Measurements from ENCODE around the gene BCL11B. TPM values are rescaled to one million over a fixed set of nuclear protein-coding genes. Genes with fewer than 3 reads are reported as not detected.

Gene BCL11B
- total RNA-seq, 1 donor from 2014 or later, result 1.3 TPM

- H3K4me2 ChIP-seq, result peak overlapping the region; percentile 93
- H4K20me1 ChIP-seq (ENCODE audit: low read depth), result peaks cover 36% of the 10 kb centered on the region
- H3K9me3 ChIP-seq (ENCODE audit: low read depth), result no peaks in the 10 kb centered on the region
- H3F3A ChIP-seq (ENCODE audit: low read depth), result peaks cover 23% of the 10 kb centered on the region
- TF ChIP-seq EZH2phosphoT487 (IDR thresholded peaks at IDR 0.05), result no peak
- no peak for TF ChIP-seq CTCF (IDR thresholded peaks at IDR 0.05)
- TF ChIP-seq EZH2 (IDR thresholded peaks at IDR 0.05), result peak; percentile 14
- H3K4me1 ChIP-seq, result peaks cover 50% of the 10 kb centered on the region
- peaks cover 97% of the 10 kb centered on the region for H3K27me3 ChIP-seq
- no peaks in the 10 kb centered on the region for H3K36me3 Mint-ChIP-seq
- DNase-seq (ENCODE audit: low spot score), result no peak
- no peak overlapping the region for H3K27ac Mint-ChIP-seq
- H3K4me3 Mint-ChIP-seq, result no peak overlapping the region
- no peaks in the 10 kb centered on the region for H3K9me3 Mint-ChIP-seq
- peaks cover 34% of the 10 kb centered on the region for H3K4me1 Mint-ChIP-seq
- H3K79me2 ChIP-seq (ENCODE audit: low read depth), result no peaks in the 10 kb centered on the region
- H3K9ac ChIP-seq, result no peak overlapping the region
- no peak overlapping the region for H3K27ac ChIP-seq
- peaks cover 80% of the 10 kb centered on the region for H3K27me3 Mint-ChIP-seq (ENCODE audit: insufficient read depth, low read depth)
- H3K36me3 ChIP-seq, result no peaks in the 10 kb centered on the region
- H2AFZ ChIP-seq (replicated peaks), result no peak overlapping the region
- no peak overlapping the region for H3K4me3 ChIP-seq
Observed at GRCh38 chr14:99267837-99268781, 3.9 kb downstream of the BCL11B start.

GRCh38 chr14:99267381-99267780 lies 4.6 kb downstream of the BCL11B start:
- Histone ChIP-seq H3K9ac (no peak overlapping the region), H3K79me2 (ENCODE audit: low read depth) (no peaks in the 10 kb centered on the region), H3F3A (ENCODE audit: low read depth) (peaks cover 16% of the 10 kb centered on the region), H3K4me3 (no peak overlapping the region), H3K27me3 (peaks cover 96% of the 10 kb centered on the region), H3K36me3 (no peaks in the 10 kb centered on the region), H3K9me3 (ENCODE audit: low read depth) (no peaks in the 10 kb centered on the region), H3K4me1 (peaks cover 50% of the 10 kb centered on the region), H3K4me2 (no peak overlapping the region), H2AFZ (replicated peaks) (no peak overlapping the region), H3K27ac (no peak overlapping the region), H4K20me1 (ENCODE audit: low read depth) (peaks cover 29% of the 10 kb centered on the region)
- H3K27ac Mint-ChIP-seq, result no peak overlapping the region
- peaks cover 79% of the 10 kb centered on the region for H3K27me3 Mint-ChIP-seq (ENCODE audit: insufficient read depth, low read depth)
- H3K4me3 Mint-ChIP-seq, result no peak overlapping the region
- peaks cover 34% of the 10 kb centered on the region for H3K4me1 Mint-ChIP-seq
- DNase-seq (ENCODE audit: low spot score), result no peak
- TF ChIP-seq CTCF (IDR thresholded peaks at IDR 0.05), result no peak
- no peak for TF ChIP-seq EZH2phosphoT487 (IDR thresholded peaks at IDR 0.05)
- H3K9me3 Mint-ChIP-seq, result no peaks in the 10 kb centered on the region
- H3K36me3 Mint-ChIP-seq, result no peaks in the 10 kb centered on the region

- Histone ChIP-seq H3K4me1 (peaks cover 45% of the 10 kb centered on the region), H3K36me3 (no peaks in the 10 kb centered on the region), H3K9me3 (ENCODE audit: low read depth) (no peaks in the 10 kb centered on the region), H3F3A (ENCODE audit: low read depth) (peaks cover 14% of the 10 kb centered on the region), H4K20me1 (ENCODE audit: low read depth) (peaks cover 20% of the 10 kb centered on the region), H3K79me2 (ENCODE audit: low read depth) (no peaks in the 10 kb centered on the region), H3K27ac (no peak overlapping the region), H3K27me3 (peaks cover 87% of the 10 kb centered on the region), H3K4me2 (peak overlapping the region; percentile 61), H3K9ac (no peak overlapping the region), H2AFZ (replicated peaks) (no peak overlapping the region), H3K4me3 (peak overlapping the region; percentile 26)
- no peaks in the 10 kb centered on the region for H3K9me3 Mint-ChIP-seq
- peak overlapping the region; percentile 27 for H3K4me3 Mint-ChIP-seq
- H3K27me3 Mint-ChIP-seq (ENCODE audit: insufficient read depth, low read depth), result peaks cover 77% of the 10 kb centered on the region
- TF ChIP-seq EZH2 (IDR thresholded peaks at IDR 0.05), result no peak
- peak; percentile 100 for TF ChIP-seq CTCF (IDR thresholded peaks at IDR 0.05)
- no peak overlapping the region for H3K27ac Mint-ChIP-seq
- H3K4me1 Mint-ChIP-seq, result peaks cover 34% of the 10 kb centered on the region
- peak; percentile 91 for DNase-seq (ENCODE audit: low spot score)
- no peaks in the 10 kb centered on the region for H3K36me3 Mint-ChIP-seq
Observed at GRCh38 chr14:99266181-99267178, 5.5 kb downstream of the BCL11B start.

Data from neural progenitor cell (in vitro differentiated cells).